C4-2B (cell line): ENCODE data around the gene DENND1A.

Experiments used
- H3K27ac ChIP-seq: fragments of 450-650 bp; 2 replicates; pipeline ENCODE4 v1.5.1; 2017
- CTCF ChIP-seq: fragments of 450-650 bp; conservative IDR thresholded peaks from 2 replicates; pipeline ENCODE4 v1.5.1; 2017; ENCODE audit warnings: mild to moderate bottlenecking
- ZFX ChIP-seq: fragments of 450-650 bp; IDR thresholded peaks from 2 replicates; pipeline ENCODE4 v1.6.1; 2017

The DENND1A gene

GRCh38 chr9:123753016-123753415, 176.9 kb downstream of the DENND1A start:
- H3K27ac ChIP-seq: no peak overlapping the region
- TF ChIP-seq ZFX (no peak), CTCF (no peak)

- H3K27ac ChIP-seq: no peak overlapping the region
- TF ChIP-seq ZFX (no peak), CTCF (no peak)
Measured at GRCh38 chr9:123749580-123750202, 180.2 kb downstream of the DENND1A start.

GRCh38 chr9:123746765-123747164, 183.2 kb downstream of the DENND1A start:
- H3K27ac ChIP-seq: no peak overlapping the region
- TF ChIP-seq CTCF (no peak), ZFX (no peak)

- no peak overlapping the region for H3K27ac ChIP-seq
- no peak for TF ChIP-seq CTCF
- no peak for TF ChIP-seq ZFX
Measured at GRCh38 chr9:123745933-123746332, 184.0 kb downstream of the DENND1A start.

- TF ChIP-seq CTCF (no peak), ZFX (no peak)
- no peak overlapping the region for H3K27ac ChIP-seq
Measured at GRCh38 chr9:123745451-123745850, 184.5 kb downstream of the DENND1A start.

GRCh38 chr9:123743737-123744136, 186.2 kb downstream of the DENND1A start:
- no peak overlapping the region for H3K27ac ChIP-seq
- no peak for TF ChIP-seq CTCF
- TF ChIP-seq ZFX: no peak

- H3K27ac ChIP-seq: no peak overlapping the region
- TF ChIP-seq CTCF (no peak), ZFX (no peak)
Measured at GRCh38 chr9:123742009-123742767, 187.7 kb downstream of the DENND1A start.
